ENCODE data around the gene BTG2.
A peak's percentile ranks its signal among the peaks of the same experiment; 100 is the strongest.

Gene BTG2

GRCh38 chr1:203288400-203288799 is 16.9 kb upstream of the BTG2 start:
- H3K79me2 ChIP-seq (ENCODE audit: insufficient read depth, low read length), result no peaks in the 10 kb centered on the region
- H3K9me3 ChIP-seq (ENCODE audit: low read length), result no peaks in the 10 kb centered on the region
- no peak for TF ChIP-seq EZH2 (IDR thresholded peaks at IDR 0.05; ENCODE audit: borderline replicate concordance, low read length)
- TF ChIP-seq, protein P1, sequence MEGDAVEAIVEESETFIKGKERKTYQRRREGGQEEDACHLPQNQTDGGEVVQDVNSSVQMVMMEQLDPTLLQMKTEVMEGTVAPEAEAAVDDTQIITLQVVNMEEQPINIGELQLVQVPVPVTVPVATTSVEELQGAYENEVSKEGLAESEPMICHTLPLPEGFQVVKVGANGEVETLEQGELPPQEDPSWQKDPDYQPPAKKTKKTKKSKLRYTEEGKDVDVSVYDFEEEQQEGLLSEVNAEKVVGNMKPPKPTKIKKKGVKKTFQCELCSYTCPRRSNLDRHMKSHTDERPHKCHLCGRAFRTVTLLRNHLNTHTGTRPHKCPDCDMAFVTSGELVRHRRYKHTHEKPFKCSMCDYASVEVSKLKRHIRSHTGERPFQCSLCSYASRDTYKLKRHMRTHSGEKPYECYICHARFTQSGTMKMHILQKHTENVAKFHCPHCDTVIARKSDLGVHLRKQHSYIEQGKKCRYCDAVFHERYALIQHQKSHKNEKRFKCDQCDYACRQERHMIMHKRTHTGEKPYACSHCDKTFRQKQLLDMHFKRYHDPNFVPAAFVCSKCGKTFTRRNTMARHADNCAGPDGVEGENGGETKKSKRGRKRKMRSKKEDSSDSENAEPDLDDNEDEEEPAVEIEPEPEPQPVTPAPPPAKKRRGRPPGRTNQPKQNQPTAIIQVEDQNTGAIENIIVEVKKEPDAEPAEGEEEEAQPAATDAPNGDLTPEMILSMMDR (IDR thresholded peaks at IDR 0.05; ENCODE audit: low read length), result no peak
- no peaks in the 10 kb centered on the region for H3K27me3 ChIP-seq (ENCODE audit: insufficient read depth, low read length)
- H3K27ac ChIP-seq (ENCODE audit: low read depth, low read length, poor library complexity, severe bottlenecking), result peak overlapping the region; percentile 100
- peaks cover 4% of the 10 kb centered on the region for H3F3A ChIP-seq (ENCODE audit: insufficient read depth, low read length)
- H3K4me2 ChIP-seq (ENCODE audit: low read length), result peak overlapping the region; percentile 78
- H4K20me1 ChIP-seq (ENCODE audit: insufficient read depth, low read length), result no peaks in the 10 kb centered on the region
- peak overlapping the region; percentile 47 for H3K4me3 ChIP-seq (ENCODE audit: low read depth, low read length, poor library complexity, severe bottlenecking)
- H3K9ac ChIP-seq (ENCODE audit: low read length), result peak overlapping the region; percentile 94
- no peaks in the 10 kb centered on the region for H3K9me2 ChIP-seq (ENCODE audit: low read depth, low read length)
- H3K4me1 ChIP-seq (ENCODE audit: insufficient read depth, low read length, severe bottlenecking), result peaks cover 97% of the 10 kb centered on the region
- no peaks in the 10 kb centered on the region for H3K36me3 ChIP-seq (ENCODE audit: insufficient read depth, low read length)
- no peak overlapping the region for H2AFZ ChIP-seq (ENCODE audit: low read length)

DNA sequence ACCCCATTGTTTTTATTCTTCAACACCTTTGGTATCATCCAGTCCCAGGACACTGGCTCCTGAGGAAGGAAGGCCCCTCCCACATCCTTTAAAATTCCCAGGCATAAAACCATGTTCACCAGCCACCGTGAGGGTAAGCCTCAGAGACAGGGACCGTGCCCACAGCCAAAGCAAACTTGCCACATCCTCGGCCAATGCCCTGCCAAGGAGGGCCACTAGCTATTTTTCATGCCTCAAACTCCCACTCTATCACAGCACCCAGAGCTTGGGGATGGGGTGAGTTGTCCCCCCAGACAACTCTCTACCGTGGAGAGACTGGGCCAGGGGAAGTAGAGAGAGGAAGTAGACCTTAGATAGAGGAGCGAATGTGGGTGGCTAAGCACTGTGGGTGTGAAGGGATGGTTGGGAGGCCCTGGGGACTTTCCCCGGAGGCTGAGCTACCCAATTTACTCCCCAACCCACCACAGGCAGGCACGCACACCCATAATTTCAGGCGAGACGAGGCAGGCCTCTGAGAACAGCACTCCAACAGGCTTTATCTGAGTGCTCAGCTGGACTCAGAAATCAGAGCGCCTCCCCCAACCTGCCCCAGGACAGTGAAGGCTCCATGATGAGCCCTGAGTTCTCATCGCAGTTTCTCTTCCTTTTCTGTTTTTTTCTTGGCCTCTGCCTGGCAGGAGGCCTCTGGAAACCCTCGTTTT is 15.9 kb upstream of the BTG2 start:
- no peak for TF ChIP-seq EZH2 (IDR thresholded peaks at IDR 0.05; ENCODE audit: borderline replicate concordance, low read length)
- TF ChIP-seq, protein P1 (IDR thresholded peaks at IDR 0.05; ENCODE audit: low read length), result 0 out of 2 replicates have a peak, but pooled peaks have one; percentile 4
- H3K27me3 ChIP-seq (ENCODE audit: insufficient read depth, low read length), result no peaks in the 10 kb centered on the region
- H2AFZ ChIP-seq (ENCODE audit: low read length), result no peak overlapping the region
- no peaks in the 10 kb centered on the region for H4K20me1 ChIP-seq (ENCODE audit: insufficient read depth, low read length)
- H3K9me3 ChIP-seq (ENCODE audit: low read length), result no peaks in the 10 kb centered on the region
- peaks cover 97% of the 10 kb centered on the region for H3K4me1 ChIP-seq (ENCODE audit: insufficient read depth, low read length, severe bottlenecking)
- H3K36me3 ChIP-seq (ENCODE audit: insufficient read depth, low read length), result no peaks in the 10 kb centered on the region
- H3F3A ChIP-seq (ENCODE audit: insufficient read depth, low read length), result peaks cover 4% of the 10 kb centered on the region
- peak overlapping the region; percentile 78 for H3K4me2 ChIP-seq (ENCODE audit: low read length)
- peak overlapping the region; percentile 100 for H3K27ac ChIP-seq (ENCODE audit: low read depth, low read length, poor library complexity, severe bottlenecking)
- H3K9me2 ChIP-seq (ENCODE audit: low read depth, low read length), result no peaks in the 10 kb centered on the region
- H3K79me2 ChIP-seq (ENCODE audit: insufficient read depth, low read length), result no peaks in the 10 kb centered on the region
- H3K9ac ChIP-seq (ENCODE audit: low read length), result peak overlapping the region; percentile 94
- H3K4me3 ChIP-seq (ENCODE audit: low read depth, low read length, poor library complexity, severe bottlenecking), result peak overlapping the region; percentile 55

DNA sequence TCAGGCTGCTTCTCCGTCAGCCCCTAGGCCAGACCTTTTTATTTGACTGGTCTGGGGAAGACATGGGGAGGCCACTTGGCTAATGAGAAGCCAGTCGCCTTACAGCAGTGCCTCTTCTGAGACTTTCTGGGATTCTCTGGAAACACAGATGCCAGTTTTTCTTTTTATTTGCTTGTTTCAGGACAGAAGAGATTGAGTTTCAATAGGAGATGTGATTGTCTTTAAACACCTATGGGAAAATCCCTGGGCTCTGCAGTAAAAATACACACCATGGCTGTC is 15.4 kb upstream of the BTG2 start:
- Histone ChIP-seq H3K4me1 (ENCODE audit: insufficient read depth, low read length, severe bottlenecking) (peaks cover 97% of the 10 kb centered on the region), H3K4me2 (ENCODE audit: low read length) (peak overlapping the region; percentile 78), H3K27me3 (ENCODE audit: insufficient read depth, low read length) (no peaks in the 10 kb centered on the region)

More for the DNA sequence above, 15.4 kb upstream of the BTG2 start:
- no peaks in the 10 kb centered on the region for H4K20me1 ChIP-seq (ENCODE audit: insufficient read depth, low read length)
- H3K27ac ChIP-seq (ENCODE audit: low read depth, low read length, poor library complexity, severe bottlenecking), result peak overlapping the region; percentile 100
- TF ChIP-seq, protein P1 (IDR thresholded peaks at IDR 0.05; ENCODE audit: low read length), result no peak
- no peak for TF ChIP-seq EZH2 (IDR thresholded peaks at IDR 0.05; ENCODE audit: borderline replicate concordance, low read length)
- no peaks in the 10 kb centered on the region for H3K36me3 ChIP-seq (ENCODE audit: insufficient read depth, low read length)
- peaks cover 4% of the 10 kb centered on the region for H3F3A ChIP-seq (ENCODE audit: insufficient read depth, low read length)
- no peaks in the 10 kb centered on the region for H3K79me2 ChIP-seq (ENCODE audit: insufficient read depth, low read length)
- H2AFZ ChIP-seq (ENCODE audit: low read length), result no peak overlapping the region
- no peaks in the 10 kb centered on the region for H3K9me2 ChIP-seq (ENCODE audit: low read depth, low read length)
- peak overlapping the region; percentile 55 for H3K4me3 ChIP-seq (ENCODE audit: low read depth, low read length, poor library complexity, severe bottlenecking)
- H3K9ac ChIP-seq (ENCODE audit: low read length), result peak overlapping the region; percentile 94
- no peaks in the 10 kb centered on the region for H3K9me3 ChIP-seq (ENCODE audit: low read length)
